ENCODE measurements around the gene LDLRAD3. TPM values are rescaled to one million over a fixed set of nuclear protein-coding genes. Genes with fewer than 3 reads are reported as not detected.

Gene LDLRAD3
- total and polyA plus RNA-seq, 10 donors: 1.5 to 9.6 (median 8.1) TPM

GRCh38 chr11:36233204-36233603, 289.3 kb downstream of the LDLRAD3 start:
- TF ChIP-seq CTCF (IDR thresholded peaks at IDR 0.05 in 8 of 11, conservative IDR thresholded peaks at IDR 0.05 in 3 of 11) (no peak), POLR2A (IDR thresholded peaks at IDR 0.05) (no peak), POLR2AphosphoS5 (IDR thresholded peaks at IDR 0.05) (no peak)
- intact Hi-C loops (cut with DNase I; ENCODE audit: low total_unique reads): no loop called here
- 58 to 63% (median 58%) methylated on average over 3 of the region's 3 CpGs for WGBS, 5 donors

GRCh38 chr11:36234825-36235224, 291.0 kb downstream of the LDLRAD3 start:
- H3K27ac ChIP-seq: no peak overlapping the region
- DNase-seq: no peak
- intact Hi-C loops (cut with DNase I; ENCODE audit: low total_unique reads): no loop called here
- H3K9me3 ChIP-seq: no peaks in the 10 kb centered on the region
- H3K4me1 ChIP-seq: peaks cover 0 to 3% (median 0%) of the 10 kb centered on the region in 6 donors
- H3K4me3 ChIP-seq: no peak overlapping the region
- 90 to 100% (median 96%) methylated on average over 2 of the region's 2 CpGs for WGBS, 5 donors
- TF ChIP-seq CTCF (IDR thresholded peaks at IDR 0.05 in 8 of 11, conservative IDR thresholded peaks at IDR 0.05 in 3 of 11): no peak
- TF ChIP-seq POLR2AphosphoS5 (IDR thresholded peaks at IDR 0.05): no peak
- TF ChIP-seq POLR2A (IDR thresholded peaks at IDR 0.05): no peak
- H3K36me3 ChIP-seq: no peaks in the 10 kb centered on the region
- H3K27me3 ChIP-seq (replicated peaks in 1 of 7): no peaks in the 10 kb centered on the region

More at GRCh38 chr11:36233204-36233603, 289.3 kb downstream of the LDLRAD3 start:
- Histone ChIP-seq H3K9me3 (no peaks in the 10 kb centered on the region), H3K4me3 (no peak overlapping the region), H3K27me3 (replicated peaks in 1 of 7) (no peaks in the 10 kb centered on the region), H3K4me1 (peaks cover 0 to 3% (median 0%) of the 10 kb centered on the region in 6 donors), H3K36me3 (no peaks in the 10 kb centered on the region), H3K27ac (no peak overlapping the region)
- DNase-seq: no peak

- H3K4me1 ChIP-seq: peaks cover 0 to 3% (median 0%) of the 10 kb centered on the region in 6 donors
- intact Hi-C loops (cut with DNase I; ENCODE audit: low total_unique reads): no loop called here
- TF ChIP-seq CTCF (IDR thresholded peaks at IDR 0.05 in 8 of 11, conservative IDR thresholded peaks at IDR 0.05 in 3 of 11) (no peak), POLR2A (IDR thresholded peaks at IDR 0.05) (no peak), POLR2AphosphoS5 (IDR thresholded peaks at IDR 0.05) (no peak)
- 81 to 97% (median 93%) methylated on average over 3 of the region's 3 CpGs for WGBS, 5 donors
- DNase-seq: no peak
- H3K9me3 ChIP-seq: no peaks in the 10 kb centered on the region
- H3K4me3 ChIP-seq: no peak overlapping the region
- no peaks in the 10 kb centered on the region for H3K27me3 ChIP-seq (replicated peaks in 1 of 7)
- no peak overlapping the region for H3K27ac ChIP-seq
- no peaks in the 10 kb centered on the region for H3K36me3 ChIP-seq
Observed at GRCh38 chr11:36235750-36236149, 291.9 kb downstream of the LDLRAD3 start.

GRCh38 chr11:36237391-36237790, 293.5 kb downstream of the LDLRAD3 start:
- no peak overlapping the region for H3K4me3 ChIP-seq
- H3K4me1 ChIP-seq: no peaks in the 10 kb centered on the region
- no peak for TF ChIP-seq POLR2A (IDR thresholded peaks at IDR 0.05)
- TF ChIP-seq POLR2AphosphoS5 (IDR thresholded peaks at IDR 0.05): no peak
- TF ChIP-seq CTCF (IDR thresholded peaks at IDR 0.05 in 8 of 11, conservative IDR thresholded peaks at IDR 0.05 in 3 of 11): no peak
- no peaks in the 10 kb centered on the region for H3K9me3 ChIP-seq
- DNase-seq: no peak
- intact Hi-C loops (cut with DNase I; ENCODE audit: low total_unique reads): no loop called here
- no peaks in the 10 kb centered on the region for H3K36me3 ChIP-seq
- H3K27ac ChIP-seq: no peak overlapping the region
- no peaks in the 10 kb centered on the region for H3K27me3 ChIP-seq (replicated peaks in 1 of 7)

All from spleen (tissue), 11 donors.